GM12801 (cell line): ENCODE measurements around the gene GNB1L.

Experiments used
- TF ChIP-seq, protein P1 (sequence below): IDR thresholded peaks from one replicate; pipeline ENCODE4 v1.5.1; 2011; ENCODE audit warnings: control low read depth; ENCODE audit not compliant: insufficient read length; ENCODE audit errors: extremely low read depth

GNB1L gene

DNA sequence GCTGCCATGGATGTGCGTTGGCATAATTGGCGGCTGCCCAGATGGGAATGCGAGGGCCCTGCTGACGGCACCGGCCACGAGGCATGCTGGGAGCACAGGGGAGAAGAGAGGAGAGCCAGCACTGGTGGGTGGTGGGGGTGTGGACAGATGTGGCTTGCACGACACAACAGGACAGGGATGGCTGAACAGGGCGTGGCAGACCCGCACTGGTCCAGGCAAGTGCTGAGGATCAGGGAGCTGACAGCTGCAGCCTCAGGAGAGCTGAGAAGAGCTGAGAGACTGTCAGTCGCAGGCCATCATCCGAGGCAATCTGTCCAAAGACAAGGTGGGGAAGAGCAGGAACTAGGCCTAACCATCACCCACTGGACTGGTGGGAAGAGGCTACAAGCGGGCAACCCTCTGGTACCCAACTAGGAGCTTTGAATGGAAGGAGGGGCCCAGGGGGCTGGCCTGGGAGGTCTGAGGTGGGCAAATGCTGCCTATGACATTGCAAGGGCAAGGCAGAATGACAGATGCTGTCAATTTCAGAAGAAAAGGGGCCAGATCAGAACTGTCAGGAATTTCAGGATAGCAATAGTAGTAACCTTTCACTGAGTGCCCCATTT lies 2.4 kb downstream of the GNB1L start:
- TF ChIP-seq, protein P1, sequence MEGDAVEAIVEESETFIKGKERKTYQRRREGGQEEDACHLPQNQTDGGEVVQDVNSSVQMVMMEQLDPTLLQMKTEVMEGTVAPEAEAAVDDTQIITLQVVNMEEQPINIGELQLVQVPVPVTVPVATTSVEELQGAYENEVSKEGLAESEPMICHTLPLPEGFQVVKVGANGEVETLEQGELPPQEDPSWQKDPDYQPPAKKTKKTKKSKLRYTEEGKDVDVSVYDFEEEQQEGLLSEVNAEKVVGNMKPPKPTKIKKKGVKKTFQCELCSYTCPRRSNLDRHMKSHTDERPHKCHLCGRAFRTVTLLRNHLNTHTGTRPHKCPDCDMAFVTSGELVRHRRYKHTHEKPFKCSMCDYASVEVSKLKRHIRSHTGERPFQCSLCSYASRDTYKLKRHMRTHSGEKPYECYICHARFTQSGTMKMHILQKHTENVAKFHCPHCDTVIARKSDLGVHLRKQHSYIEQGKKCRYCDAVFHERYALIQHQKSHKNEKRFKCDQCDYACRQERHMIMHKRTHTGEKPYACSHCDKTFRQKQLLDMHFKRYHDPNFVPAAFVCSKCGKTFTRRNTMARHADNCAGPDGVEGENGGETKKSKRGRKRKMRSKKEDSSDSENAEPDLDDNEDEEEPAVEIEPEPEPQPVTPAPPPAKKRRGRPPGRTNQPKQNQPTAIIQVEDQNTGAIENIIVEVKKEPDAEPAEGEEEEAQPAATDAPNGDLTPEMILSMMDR: no peak

DNA sequence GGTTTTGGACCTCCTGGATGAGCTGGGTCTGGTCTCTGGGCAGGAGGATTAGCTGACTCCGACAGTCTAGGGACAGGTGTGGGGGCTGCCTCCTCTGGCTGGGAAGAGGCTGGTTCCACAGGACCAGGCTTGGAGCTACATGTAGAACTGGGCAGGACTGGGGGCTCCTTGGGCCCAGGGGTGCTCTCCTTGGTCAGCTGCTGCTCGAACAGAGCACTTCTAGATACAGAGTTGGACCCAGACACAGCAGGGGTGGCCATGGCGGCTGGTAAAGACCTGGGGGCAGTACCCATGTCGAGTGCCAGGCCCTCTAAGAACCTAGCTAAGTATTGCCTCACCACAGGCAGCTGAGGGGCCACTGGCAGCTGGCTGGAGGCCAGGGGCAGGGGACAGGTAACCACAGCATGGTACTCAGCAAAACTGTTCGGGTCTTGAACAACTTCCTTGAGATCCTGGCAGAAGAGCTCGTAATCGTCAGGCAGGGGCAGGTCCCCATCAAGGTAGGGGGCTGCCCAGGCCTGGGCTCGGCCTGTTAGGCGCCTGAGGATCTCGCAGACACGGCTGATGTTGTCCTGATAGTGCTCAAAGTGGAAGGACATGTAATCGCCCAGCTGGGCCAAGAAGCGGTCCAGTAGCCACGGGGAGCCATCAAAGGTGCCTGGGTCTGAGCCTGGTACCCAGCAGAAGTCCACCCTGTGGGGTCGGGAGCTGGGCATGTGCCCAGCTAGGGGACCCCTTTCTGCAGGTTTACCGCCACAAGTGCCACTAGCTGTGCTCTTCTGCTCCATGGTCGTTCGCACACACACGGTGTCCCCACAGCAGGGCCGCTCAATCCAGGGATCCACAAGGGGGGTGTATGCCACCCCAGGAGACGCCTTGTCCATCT lies 3.1 kb downstream of the GNB1L start:
- TF ChIP-seq, protein P1: no peak

DNA sequence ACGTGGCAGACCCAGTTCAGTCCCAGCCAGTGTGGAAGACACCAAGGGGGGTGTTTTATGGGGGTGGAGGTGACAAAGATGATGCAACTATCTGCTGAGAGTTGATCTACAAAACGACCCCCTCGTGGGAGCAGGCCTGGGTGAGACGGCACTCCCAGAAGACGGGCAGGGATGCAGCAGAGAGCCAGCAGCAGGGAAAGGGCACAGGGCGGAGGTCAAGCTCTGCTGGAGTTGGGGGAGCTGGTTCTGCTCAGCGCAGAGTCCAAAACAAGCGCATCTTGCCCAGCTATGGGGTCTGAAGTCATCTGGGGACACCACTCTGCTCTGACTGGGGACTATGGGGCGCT lies 3.9 kb downstream of the GNB1L start:
- TF ChIP-seq, protein P1: no peak

DNA sequence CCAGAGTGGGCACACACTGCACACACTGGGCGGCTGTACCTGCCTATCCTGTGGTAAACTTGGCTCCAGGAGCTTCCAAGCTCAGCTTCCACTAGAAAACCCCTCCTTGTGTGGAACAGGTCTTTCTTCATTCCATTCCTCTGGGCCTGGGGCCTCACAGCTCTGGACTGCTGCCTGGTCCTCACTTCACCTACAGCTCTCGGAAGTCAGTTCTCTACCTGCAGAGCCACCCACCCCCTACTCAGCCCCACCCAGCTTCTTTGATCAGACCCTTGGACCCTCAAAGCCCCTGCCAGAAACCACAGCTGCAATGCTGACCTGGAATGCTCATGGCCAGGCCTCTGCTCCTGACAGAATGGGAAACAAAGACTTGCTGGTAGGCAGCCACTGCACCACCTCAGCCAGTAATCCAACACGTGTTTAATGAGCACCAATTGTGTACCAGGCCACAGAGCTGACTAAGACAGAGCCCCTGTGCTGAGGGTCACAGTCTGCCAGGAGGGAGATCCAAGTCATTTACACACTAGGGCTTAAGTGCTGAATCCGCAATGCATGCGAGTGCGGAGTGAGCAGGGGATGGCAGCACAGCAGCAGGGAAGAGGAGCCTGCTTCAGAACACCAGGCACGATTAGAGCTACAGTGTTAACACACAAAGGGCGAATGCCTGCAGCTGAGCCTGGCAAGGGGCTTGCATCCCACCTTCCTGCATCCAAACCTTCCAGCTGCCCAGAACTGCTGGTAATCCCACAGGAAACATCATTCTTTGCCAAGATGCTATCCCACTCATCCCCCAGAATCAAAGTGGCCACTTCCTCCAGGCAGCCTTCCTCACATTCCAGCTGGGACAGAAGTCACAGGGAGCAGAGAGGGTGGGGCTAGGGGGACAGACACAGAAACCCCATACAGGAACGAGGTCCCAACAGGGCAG lies 4.6 kb downstream of the GNB1L start:
- TF ChIP-seq, protein P1: no peak

DNA sequence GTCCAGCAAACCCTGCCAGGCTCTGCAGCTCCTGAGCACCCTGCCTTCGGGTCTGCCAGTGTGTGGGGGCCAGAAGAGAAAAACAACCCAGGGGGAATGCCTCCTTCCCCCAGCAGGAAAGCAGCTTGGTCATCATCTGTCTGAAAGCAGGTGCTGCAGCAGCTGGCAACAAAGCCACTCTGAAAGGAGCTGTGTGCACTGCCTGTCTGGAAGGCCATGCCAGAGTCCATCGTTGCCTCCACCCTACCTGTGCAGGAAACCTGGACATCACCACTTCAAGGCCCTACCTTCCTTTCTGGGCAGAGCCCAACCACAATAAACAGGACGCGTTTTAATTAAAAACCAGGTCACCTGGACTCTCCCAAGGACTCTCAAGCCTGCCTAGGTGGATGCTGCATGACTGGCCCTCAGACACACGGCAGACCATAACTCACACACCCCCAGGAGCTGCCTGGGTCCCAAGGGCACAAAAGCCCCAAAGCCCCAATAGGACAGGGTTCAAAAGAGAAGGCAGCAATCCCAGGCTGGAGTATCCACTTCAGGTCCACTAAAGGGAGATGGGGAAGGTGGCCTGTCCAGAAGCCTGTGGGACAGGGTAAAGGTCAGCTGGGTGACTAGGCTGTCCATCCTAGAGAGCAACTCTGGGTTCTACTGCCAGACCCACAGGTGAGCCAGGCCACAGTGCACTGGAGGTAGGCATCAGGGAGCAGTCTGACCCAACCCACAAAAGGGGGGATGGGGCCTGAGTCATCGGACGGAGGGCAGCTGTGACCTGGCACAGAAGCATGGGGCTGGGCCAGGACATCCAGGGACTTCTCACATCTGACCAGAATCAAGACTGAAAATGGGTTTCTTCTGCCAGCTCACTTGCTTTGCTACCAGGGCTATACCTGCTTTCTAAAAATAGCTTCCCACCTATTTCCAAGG lies 6.1 kb downstream of the GNB1L start:
- TF ChIP-seq, protein P1: no peak

DNA sequence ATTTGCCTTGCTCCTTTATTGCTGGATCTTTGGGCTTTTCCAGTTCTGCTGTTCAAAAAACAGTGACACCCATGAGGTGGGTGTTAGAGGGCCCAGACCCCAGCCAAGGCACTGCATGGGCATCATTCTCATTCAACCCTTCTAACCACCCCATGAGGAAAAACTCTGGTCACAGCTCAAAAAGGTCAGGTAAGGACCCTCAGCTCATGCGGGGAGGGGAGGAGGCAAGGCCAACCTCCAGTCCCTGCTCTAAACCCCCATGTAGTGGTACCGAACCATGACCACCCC lies 7.4 kb downstream of the GNB1L start:
- TF ChIP-seq, protein P1: no peak
